ENCODE results near the gene SLC9A5.
A peak's percentile ranks its signal among the peaks of the same experiment; 100 is the strongest.

Gene SLC9A5

GRCh38 chr16:67236563-67237395, 12.0 kb upstream of the SLC9A5 start:
- no peak for TF ChIP-seq CTCF (IDR thresholded peaks at IDR 0.05; ENCODE audit: low read depth, low read length)
- H3K9me3 ChIP-seq: no peaks in the 10 kb centered on the region
- peaks cover 8% of the 10 kb centered on the region for H3K4me1 ChIP-seq
- H3K27me3 ChIP-seq: no peaks in the 10 kb centered on the region
- peak; percentile 94 for DNase-seq
- peaks cover 9% of the 10 kb centered on the region; the same call in 1 of the 2 replicates for H3K36me3 ChIP-seq
- no peak overlapping the region for H3K4me3 ChIP-seq (ENCODE audit: low read depth, low read length)

DNA sequence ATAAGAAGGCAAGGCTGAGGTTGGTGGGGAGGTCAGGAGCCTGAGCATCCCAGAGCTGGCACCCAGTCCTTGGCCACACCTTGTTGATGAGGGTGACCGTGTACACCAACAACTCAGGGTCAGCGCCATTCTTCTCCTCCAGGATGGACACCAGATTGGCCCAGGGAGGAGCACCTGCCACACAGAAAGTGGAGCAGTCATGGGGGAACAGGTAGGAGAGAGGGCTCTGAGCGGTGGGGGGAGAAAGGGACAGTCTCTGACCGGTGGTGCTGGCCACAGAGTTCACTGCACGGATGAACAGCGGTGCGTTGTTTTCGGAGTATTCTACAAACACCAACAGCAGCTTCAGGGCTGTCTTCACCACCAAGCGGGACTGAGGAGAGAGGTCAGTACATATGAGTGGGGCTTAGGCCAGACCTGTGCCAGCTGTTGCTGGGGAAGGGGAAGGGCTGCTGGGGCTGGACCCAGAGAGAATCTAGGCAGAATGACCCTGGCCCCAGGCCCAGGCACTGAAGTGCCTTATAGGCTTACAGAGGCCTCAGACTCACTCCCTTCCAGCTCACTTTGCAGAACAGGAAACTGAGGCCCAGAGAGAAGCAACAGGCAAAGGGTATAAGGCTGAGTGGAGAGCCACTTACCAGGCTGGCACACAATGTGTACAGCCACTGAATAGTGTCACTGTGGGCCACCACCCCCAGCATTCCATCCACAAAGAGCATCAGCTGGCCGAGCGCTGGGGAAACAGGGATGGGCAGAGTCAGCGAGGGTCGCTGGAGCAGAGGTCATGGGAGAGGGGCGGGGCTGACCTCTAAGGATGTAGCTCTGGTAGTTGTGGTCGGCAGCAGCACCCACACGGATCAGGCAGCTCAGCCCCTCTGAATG, 11.1 kb upstream of the SLC9A5 start:
- no peak overlapping the region for H3K4me3 ChIP-seq (ENCODE audit: low read depth, low read length)
- H3K27me3 ChIP-seq: no peaks in the 10 kb centered on the region
- no peak for DNase-seq
- no peaks in the 10 kb centered on the region for H3K9me3 ChIP-seq
- TF ChIP-seq CTCF (IDR thresholded peaks at IDR 0.05; ENCODE audit: low read depth, low read length): no peak
- H3K36me3 ChIP-seq: peaks cover 8% of the 10 kb centered on the region; the same call in 1 of the 2 replicates
- peaks cover 8% of the 10 kb centered on the region for H3K4me1 ChIP-seq

DNA sequence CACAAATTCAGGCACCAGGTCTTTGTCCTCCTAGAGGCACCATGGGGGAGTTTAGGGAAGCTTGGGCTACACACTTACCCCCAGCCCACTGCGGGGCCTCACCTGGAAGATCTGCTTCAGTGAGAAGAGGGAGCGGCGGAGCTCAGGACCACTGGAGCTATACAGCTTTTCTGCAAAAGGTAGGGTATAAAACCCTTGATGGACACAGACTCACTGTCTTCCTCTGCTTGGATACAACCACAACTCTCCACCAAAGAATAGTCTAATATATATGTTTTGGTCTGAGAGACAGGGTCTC, 10.6 kb upstream of the SLC9A5 start:
- no peak for TF ChIP-seq CTCF (IDR thresholded peaks at IDR 0.05; ENCODE audit: low read depth, low read length)
- peaks cover 8% of the 10 kb centered on the region for H3K4me1 ChIP-seq
- peaks cover 8% of the 10 kb centered on the region; the same call in 1 of the 2 replicates for H3K36me3 ChIP-seq
- H3K4me3 ChIP-seq (ENCODE audit: low read depth, low read length): no peak overlapping the region
- DNase-seq: no peak
- H3K9me3 ChIP-seq: no peaks in the 10 kb centered on the region
- H3K27me3 ChIP-seq: no peaks in the 10 kb centered on the region

DNA sequence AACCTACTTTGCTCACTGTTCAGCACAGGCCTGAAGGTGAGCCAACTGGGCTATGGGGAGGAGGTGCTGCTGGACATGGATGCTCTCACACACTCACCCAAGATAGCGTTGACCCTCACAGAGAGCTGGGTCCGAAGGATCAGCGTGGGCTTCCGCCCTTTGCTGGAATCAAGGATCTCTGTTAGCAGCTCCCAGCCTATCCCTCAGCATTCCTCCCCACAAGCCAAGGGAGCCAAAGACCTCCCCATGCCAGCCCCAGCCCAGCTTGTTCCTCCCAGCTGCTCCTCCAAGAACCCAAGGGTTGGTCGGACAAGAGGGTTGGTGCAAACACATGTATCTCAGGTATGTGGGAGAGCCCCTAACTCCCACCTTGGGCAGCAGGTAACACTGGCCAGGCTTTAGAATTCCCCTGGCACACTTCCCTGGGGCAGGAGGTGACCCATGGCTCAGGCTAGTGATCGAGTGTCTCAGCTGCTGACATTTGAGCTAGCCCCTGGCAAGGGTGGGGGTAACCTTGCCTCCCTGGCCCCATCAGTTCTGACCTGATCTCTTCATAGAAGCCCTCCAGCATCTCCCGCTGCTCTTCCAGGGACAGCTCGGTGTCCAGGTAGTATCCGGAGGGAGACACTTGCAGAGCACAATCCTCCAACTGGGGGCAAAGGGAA, 9.8 kb upstream of the SLC9A5 start:
- TF ChIP-seq CTCF (IDR thresholded peaks at IDR 0.05; ENCODE audit: low read depth, low read length): no peak
- Histone ChIP-seq H3K4me3 (ENCODE audit: low read depth, low read length) (no peak overlapping the region), H3K4me1 (peaks cover 13% of the 10 kb centered on the region), H3K9me3 (no peaks in the 10 kb centered on the region), H3K27me3 (no peaks in the 10 kb centered on the region), H3K36me3 (peaks cover 8% of the 10 kb centered on the region; the same call in 1 of the 2 replicates)
- no peak for DNase-seq

- H3K4me1 ChIP-seq: peaks cover 20% of the 10 kb centered on the region
- no peak overlapping the region for H3K4me3 ChIP-seq (ENCODE audit: low read depth, low read length)
- no peaks in the 10 kb centered on the region for H3K9me3 ChIP-seq
- H3K36me3 ChIP-seq: peaks cover 8% of the 10 kb centered on the region; the same call in 1 of the 2 replicates
- H3K27me3 ChIP-seq: no peaks in the 10 kb centered on the region
- no peak for TF ChIP-seq CTCF (IDR thresholded peaks at IDR 0.05; ENCODE audit: low read depth, low read length)
- DNase-seq: no peak
These were observed 8.3 kb upstream of the SLC9A5 start for GRCh38 chr16:67240506-67240905.

Measured in BE2C (cell line).